ENCODE data around the gene IMMP2L.
"Not testable (repeated sequence)": the region's sequence is repeated elsewhere in the genome, so short reads cannot be mapped to it uniquely, and the experiment has no call there.

IMMP2L gene

DNA sequence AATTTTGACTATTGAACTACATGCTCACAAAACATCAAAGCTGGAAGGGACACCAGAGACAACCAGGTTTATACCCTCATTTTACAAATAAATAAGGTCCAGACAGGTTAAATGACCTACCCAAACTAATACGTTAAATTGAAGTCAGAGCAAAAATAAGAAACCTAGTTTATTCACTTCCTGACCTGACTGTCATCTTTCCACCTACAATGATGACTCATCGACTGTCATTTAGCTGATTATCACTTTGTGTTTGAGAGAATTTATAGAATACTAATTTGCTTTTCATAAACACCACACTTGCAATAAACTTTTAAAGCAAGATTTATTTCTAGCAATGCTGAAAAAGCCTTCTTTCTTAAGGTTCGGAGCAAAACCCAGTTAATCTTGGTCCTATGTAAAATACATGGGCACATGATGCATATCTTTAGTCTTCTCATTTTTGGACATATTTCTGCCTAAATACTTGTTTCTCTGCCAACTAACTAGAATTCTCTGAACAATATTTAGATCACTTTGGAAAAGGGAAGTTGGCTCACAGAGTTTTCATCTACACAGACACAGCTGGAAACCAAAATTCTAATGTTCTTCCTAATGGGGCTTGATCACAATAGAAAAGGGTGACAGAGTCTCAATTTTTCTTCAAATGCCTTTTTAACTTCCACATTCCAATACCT lies 488.1 kb downstream of the IMMP2L start:
- Mint-ChIP-seq H3K27me3 (no peaks in the 10 kb centered on the region), H3K27ac (peak overlapping the region; percentile 61), H3K4me1 (peaks cover 73% of the 10 kb centered on the region), H3K9me3 (no peaks in the 10 kb centered on the region), H3K36me3 (ENCODE audit: low read depth) (no peaks in the 10 kb centered on the region), H3K4me3 (peak overlapping the region; percentile 48)
- ATAC-seq: no peak
- DNase-seq: no peak

DNA sequence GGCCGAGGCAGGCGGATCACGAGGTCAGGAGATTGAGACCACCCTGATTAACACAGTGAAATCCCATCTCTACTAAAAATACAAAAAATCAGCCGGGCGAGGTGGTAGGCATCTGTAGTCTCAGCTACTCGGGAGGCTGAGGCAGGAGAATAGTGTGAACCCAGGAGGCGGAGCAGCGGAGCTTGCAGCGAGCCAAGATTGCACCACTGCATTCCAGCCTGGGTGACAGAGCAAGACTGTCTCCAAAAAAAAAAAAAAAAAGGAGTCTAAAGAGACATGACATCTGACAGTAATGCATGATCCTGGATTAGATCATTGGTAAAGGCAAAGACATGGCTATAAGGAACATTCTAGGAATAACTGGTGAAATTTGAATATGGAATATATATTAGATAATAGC lies 489.6 kb downstream of the IMMP2L start:
- not testable (repeated sequence) for H3K4me3 Mint-ChIP-seq; ATAC-seq; DNase-seq; H3K36me3 Mint-ChIP-seq (ENCODE audit: low read depth); H3K9me3 Mint-ChIP-seq; H3K27me3 Mint-ChIP-seq
- Mint-ChIP-seq H3K4me1 (peaks cover 79% of the 10 kb centered on the region), H3K27ac (peak overlapping the region; percentile 61)

DNA sequence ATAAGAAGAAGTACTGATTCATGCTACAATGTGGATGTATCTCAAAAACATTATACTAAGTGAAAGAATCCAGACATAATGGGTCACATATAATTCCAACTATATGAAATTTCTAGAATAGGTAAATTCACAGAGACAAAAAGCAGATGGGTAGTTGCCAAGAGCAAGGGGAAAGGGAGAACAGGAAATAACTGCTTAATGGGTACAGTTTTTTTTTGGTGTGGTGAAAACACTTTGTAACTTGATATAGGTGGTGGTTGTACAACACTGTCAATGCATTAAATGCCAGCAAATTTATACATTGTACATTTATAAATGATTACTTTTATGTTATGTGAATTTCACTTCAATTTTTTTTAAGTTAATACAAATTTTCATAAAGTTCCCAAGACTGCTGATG lies 490.7 kb downstream of the IMMP2L start:
- Mint-ChIP-seq H3K4me3 (no peak overlapping the region), H3K27ac (peak overlapping the region; percentile 16)

DNA sequence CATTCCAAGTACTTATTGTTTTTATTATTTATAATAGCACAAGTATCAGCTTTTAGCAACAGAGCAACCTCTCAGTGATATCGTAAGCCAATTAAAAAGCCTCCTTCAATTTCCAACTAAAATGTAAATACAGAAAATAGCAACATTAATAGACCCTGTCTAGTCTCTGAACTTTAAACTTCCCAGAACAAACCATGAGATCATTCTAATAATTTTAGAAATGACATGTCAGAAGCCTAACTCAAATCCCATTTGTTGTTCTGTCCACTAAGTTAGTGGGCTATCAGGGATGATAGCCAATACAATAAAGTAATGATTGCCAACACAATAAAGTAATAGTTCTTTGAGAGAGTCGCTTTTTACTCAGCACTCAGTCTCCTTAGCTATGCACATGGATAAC lies 493.7 kb downstream of the IMMP2L start:
- Mint-ChIP-seq H3K9me3 (peaks cover 20% of the 10 kb centered on the region), H3K4me3 (no peak overlapping the region), H3K27ac (no peak overlapping the region), H3K4me1 (peaks cover 45% of the 10 kb centered on the region), H3K36me3 (ENCODE audit: low read depth) (peaks cover 6% of the 10 kb centered on the region), H3K27me3 (no peaks in the 10 kb centered on the region)
- ATAC-seq (no peak), DNase-seq (no peak)

More for the DNA sequence above, 490.7 kb downstream of the IMMP2L start:
- H3K27me3 Mint-ChIP-seq: no peaks in the 10 kb centered on the region
- no peaks in the 10 kb centered on the region for H3K36me3 Mint-ChIP-seq (ENCODE audit: low read depth)
- no peak for ATAC-seq
- DNase-seq: no peak
- H3K4me1 Mint-ChIP-seq: peaks cover 72% of the 10 kb centered on the region
- peaks cover 1% of the 10 kb centered on the region for H3K9me3 Mint-ChIP-seq

DNA sequence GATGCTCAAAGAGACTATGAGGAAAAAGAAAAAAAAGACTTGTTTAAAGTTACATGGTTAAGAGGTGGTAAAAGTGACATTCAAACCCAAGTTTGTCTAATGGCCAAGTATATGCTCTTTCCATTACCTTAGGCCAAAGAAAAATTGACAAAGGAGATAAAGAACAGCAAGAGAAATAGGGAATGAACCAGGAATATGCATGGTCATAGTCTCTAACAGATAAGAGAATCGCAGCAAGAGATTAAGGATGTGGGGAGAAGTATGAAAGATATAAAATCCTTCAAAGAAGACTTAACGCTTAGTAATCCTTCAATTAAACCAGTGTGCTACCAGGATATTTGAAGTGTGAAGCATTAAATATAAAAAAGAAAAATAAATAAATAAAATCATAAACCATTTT lies 494.6 kb downstream of the IMMP2L start:
- H3K27ac Mint-ChIP-seq: no peak overlapping the region
- H3K27me3 Mint-ChIP-seq: no peaks in the 10 kb centered on the region
- no peak for ATAC-seq
- peaks cover 26% of the 10 kb centered on the region for H3K9me3 Mint-ChIP-seq
- DNase-seq: no peak
- peaks cover 10% of the 10 kb centered on the region for H3K36me3 Mint-ChIP-seq (ENCODE audit: low read depth)
- H3K4me3 Mint-ChIP-seq: no peak overlapping the region
- peaks cover 36% of the 10 kb centered on the region for H3K4me1 Mint-ChIP-seq

DNA sequence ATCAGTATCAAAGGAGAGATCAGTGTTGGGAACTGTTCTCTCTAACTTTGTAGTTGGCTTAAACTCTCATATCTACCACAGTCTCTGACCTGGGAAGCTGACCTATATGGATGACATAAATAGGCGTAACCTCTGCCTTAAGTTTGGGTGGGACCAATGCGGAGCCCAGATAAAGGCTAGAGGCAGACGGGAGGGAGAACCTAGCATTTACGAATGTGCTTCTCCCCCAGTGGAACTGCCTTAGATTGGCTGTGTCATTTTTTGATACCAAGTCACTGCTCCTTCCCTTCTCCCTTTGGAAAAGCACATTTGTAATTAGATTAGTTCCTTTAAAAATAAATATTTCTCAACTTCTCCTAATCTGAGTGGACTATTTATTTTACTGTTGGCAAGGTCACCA lies 495.0 kb downstream of the IMMP2L start:
- H3K4me3 Mint-ChIP-seq: no peak overlapping the region
- peaks cover 13% of the 10 kb centered on the region for H3K36me3 Mint-ChIP-seq (ENCODE audit: low read depth)
- H3K4me1 Mint-ChIP-seq: peaks cover 32% of the 10 kb centered on the region
- ATAC-seq (no peak), DNase-seq (no peak)
- H3K9me3 Mint-ChIP-seq: peaks cover 29% of the 10 kb centered on the region
- H3K27me3 Mint-ChIP-seq: no peaks in the 10 kb centered on the region
- H3K27ac Mint-ChIP-seq: no peak overlapping the region

DNA sequence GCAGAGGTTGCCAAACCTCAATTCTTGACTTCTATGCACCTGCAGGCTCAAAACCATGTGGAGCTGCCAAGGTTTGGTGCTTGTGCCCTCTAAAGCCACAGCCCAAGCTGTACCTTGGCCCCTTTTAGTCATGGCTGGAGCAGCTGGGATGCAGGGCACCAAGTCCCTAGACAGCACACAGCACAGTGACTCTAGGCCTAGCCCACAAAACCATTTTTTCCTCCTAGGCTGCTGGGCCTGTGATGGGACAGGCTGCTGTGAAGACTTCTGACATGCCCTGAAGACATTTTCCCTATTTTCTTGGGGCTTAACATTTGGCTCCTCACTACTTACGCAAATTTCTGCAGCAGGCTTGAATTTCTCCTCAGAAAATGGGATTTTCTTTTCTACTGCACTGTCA lies 499.1 kb downstream of the IMMP2L start:
- no peak overlapping the region for H3K27ac Mint-ChIP-seq
- H3K4me1 Mint-ChIP-seq: peaks cover 12% of the 10 kb centered on the region
- peaks cover 22% of the 10 kb centered on the region for H3K36me3 Mint-ChIP-seq (ENCODE audit: low read depth)

DNA sequence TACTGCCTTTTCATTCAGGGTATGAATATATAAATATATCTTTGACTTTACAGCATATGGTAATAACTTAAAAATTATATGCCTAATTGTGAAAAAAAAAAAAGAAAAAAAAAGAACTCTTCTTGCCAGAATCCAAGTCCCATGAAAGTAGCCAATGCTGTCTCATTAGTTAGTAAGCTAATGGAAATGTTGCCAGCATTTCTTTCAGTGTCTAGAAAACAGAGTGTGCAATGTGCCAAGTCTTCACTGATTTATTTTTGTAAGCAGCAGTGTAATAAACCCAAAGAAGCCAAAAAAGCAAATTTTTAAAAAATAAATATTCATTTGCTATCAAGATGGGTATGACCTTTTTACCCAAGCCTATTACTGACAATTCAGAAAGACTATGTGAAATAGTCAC lies 502.5 kb downstream of the IMMP2L start:
- no peak for ATAC-seq
- Mint-ChIP-seq H3K27me3 (no peaks in the 10 kb centered on the region), H3K9me3 (peaks cover 29% of the 10 kb centered on the region), H3K4me1 (peaks cover 22% of the 10 kb centered on the region), H3K4me3 (no peak overlapping the region), H3K36me3 (ENCODE audit: low read depth) (peaks cover 20% of the 10 kb centered on the region), H3K27ac (no peak overlapping the region)
- DNase-seq: no peak

More for the DNA sequence above, 499.1 kb downstream of the IMMP2L start:
- H3K4me3 Mint-ChIP-seq: no peak overlapping the region
- peaks cover 38% of the 10 kb centered on the region for H3K9me3 Mint-ChIP-seq
- ATAC-seq (no peak), DNase-seq (no peak)
- no peaks in the 10 kb centered on the region for H3K27me3 Mint-ChIP-seq

DNA sequence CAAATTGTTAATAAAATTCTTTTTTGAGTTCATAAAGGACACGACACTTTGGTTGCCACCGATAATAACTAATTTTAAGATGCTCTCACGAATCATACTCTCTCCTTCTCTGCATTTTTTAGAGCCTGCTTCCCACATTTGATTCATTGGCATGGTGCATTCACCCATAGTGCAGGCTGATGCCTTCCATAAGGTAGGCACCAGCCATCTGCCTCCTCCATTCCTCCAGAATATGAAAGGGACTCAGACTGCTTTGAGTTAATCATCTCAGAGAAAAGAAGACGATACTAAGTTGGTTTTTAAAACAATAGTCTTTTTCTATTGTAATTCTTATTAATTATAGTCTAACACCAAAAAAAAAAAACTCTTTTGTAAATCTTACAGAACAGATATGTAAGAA lies 505.2 kb downstream of the IMMP2L start:
- H3K27ac Mint-ChIP-seq: no peak overlapping the region
- DNase-seq (no peak), ATAC-seq (no peak)
- H3K36me3 Mint-ChIP-seq (ENCODE audit: low read depth): peaks cover 7% of the 10 kb centered on the region
- no peak overlapping the region for H3K4me3 Mint-ChIP-seq
- H3K27me3 Mint-ChIP-seq: no peaks in the 10 kb centered on the region
- peaks cover 37% of the 10 kb centered on the region for H3K4me1 Mint-ChIP-seq
- peaks cover 8% of the 10 kb centered on the region for H3K9me3 Mint-ChIP-seq

DNA sequence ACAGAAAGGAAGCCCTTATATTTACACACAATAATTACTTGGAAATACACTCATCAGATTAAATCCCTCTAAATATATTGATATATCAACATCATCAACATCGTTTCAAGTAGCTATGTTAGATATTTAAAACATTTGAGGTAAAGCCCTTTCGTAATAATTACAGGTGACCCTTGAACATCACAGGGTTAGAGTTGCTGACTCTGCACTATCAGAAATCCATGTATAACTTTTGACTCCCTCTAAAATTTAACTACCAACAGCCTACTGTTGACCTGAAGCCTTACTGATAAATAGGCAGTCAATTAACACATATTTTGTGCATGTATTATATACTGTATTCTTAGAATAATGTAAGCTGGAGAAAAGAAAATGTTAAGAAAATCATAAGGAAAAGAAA lies 505.9 kb downstream of the IMMP2L start:
- DNase-seq: no peak
- peaks cover 39% of the 10 kb centered on the region for H3K4me1 Mint-ChIP-seq
- peaks cover under 1% of the 10 kb centered on the region for H3K9me3 Mint-ChIP-seq
- peak overlapping the region; percentile 21 for H3K27ac Mint-ChIP-seq
- H3K36me3 Mint-ChIP-seq (ENCODE audit: low read depth): peaks cover under 1% of the 10 kb centered on the region
- no peaks in the 10 kb centered on the region for H3K27me3 Mint-ChIP-seq
- H3K4me3 Mint-ChIP-seq: no peak overlapping the region
- ATAC-seq: no peak

DNA sequence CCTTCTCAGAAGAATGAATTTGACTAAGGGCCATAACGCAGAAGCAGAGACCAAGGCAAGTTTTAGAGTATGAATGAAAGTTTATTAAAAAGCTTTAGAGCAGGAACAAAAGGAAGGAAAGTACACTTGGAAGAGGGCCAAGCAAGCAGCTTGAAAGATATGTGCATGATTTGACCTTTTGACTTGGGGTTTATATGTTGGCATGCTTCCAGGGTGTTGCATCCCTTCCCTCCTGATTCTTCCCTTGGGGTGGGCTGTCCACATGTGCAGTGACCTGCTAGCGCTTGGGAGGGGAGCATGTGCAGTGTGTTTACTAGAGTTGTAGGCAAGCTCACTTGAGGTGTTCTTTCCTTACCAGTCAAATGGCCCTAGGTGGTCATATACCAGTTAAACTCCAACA lies 509.3 kb downstream of the IMMP2L start:
- no peak overlapping the region for H3K27ac Mint-ChIP-seq

GRCh38 chr7:111051832-111052231 lies 510.5 kb downstream of the IMMP2L start:
- Mint-ChIP-seq H3K4me3 (no peak overlapping the region), H3K9me3 (no peaks in the 10 kb centered on the region), H3K27ac (no peak overlapping the region), H3K27me3 (no peaks in the 10 kb centered on the region), H3K36me3 (ENCODE audit: low read depth) (no peaks in the 10 kb centered on the region), H3K4me1 (peaks cover 32% of the 10 kb centered on the region)
- no peak for DNase-seq
- ATAC-seq: no peak

More for the DNA sequence above, 509.3 kb downstream of the IMMP2L start:
- Mint-ChIP-seq H3K36me3 (ENCODE audit: low read depth) (no peaks in the 10 kb centered on the region), H3K9me3 (no peaks in the 10 kb centered on the region), H3K4me3 (no peak overlapping the region), H3K27me3 (no peaks in the 10 kb centered on the region), H3K4me1 (peaks cover 42% of the 10 kb centered on the region)
- no peak for DNase-seq
- no peak for ATAC-seq

- Mint-ChIP-seq H3K4me3 (no peak overlapping the region), H3K27me3 (no peaks in the 10 kb centered on the region), H3K36me3 (ENCODE audit: low read depth) (no peaks in the 10 kb centered on the region), H3K9me3 (no peaks in the 10 kb centered on the region), H3K27ac (no peak overlapping the region), H3K4me1 (peaks cover 27% of the 10 kb centered on the region)
- ATAC-seq: no peak
- DNase-seq: no peak
Measured at GRCh38 chr7:111050875-111051416, 511.3 kb downstream of the IMMP2L start.

GRCh38 chr7:111049971-111050680 lies 512.2 kb downstream of the IMMP2L start:
- no peak for ATAC-seq
- H3K36me3 Mint-ChIP-seq (ENCODE audit: low read depth): no peaks in the 10 kb centered on the region
- no peaks in the 10 kb centered on the region for H3K9me3 Mint-ChIP-seq
- H3K27me3 Mint-ChIP-seq: no peaks in the 10 kb centered on the region
- H3K27ac Mint-ChIP-seq: no peak overlapping the region
- no peak overlapping the region for H3K4me3 Mint-ChIP-seq
- peaks cover 27% of the 10 kb centered on the region for H3K4me1 Mint-ChIP-seq
- DNase-seq: no peak

- Mint-ChIP-seq H3K27me3 (no peaks in the 10 kb centered on the region), H3K36me3 (ENCODE audit: low read depth) (no peaks in the 10 kb centered on the region), H3K4me3 (no peak overlapping the region), H3K4me1 (peaks cover 27% of the 10 kb centered on the region), H3K9me3 (no peaks in the 10 kb centered on the region), H3K27ac (no peak overlapping the region)
- ATAC-seq: no peak
- no peak for DNase-seq
Measured at GRCh38 chr7:111047595-111047994, 514.7 kb downstream of the IMMP2L start.
